Cardiac muscle cell (in vitro differentiated cells and primary cell): ENCODE data around the gene HSPB9. TPM values are rescaled to one million over a fixed set of nuclear protein-coding genes. Genes with fewer than 3 reads are reported as not detected.
A peak's percentile ranks its signal among the peaks of the same experiment; 100 is the strongest.

Experiments
- DNase-seq, 2 donors: peaks; one replicate each; pipeline versions ENCODE4 v3.0.0 to v3.0.0-alpha.2; 2010 to 2017; ENCODE audit warnings: low read depth in 1 of 2, low spot score in 1 of 2
- H3K27ac ChIP-seq: fragments of 200-600 bp; sonication (generic); 2 replicates; pipeline ENCODE4 v1.5.1; 2016
- H3K27me3 ChIP-seq: fragments of 200-600 bp; sonication (generic); 2 replicates; pipeline ENCODE4 v1.6.0; 2016; ENCODE audit warnings: control low read depth
- H3K36me3 ChIP-seq: fragments of 200-600 bp; sonication (generic); 2 replicates; pipeline ENCODE4 v1.5.1; 2016; ENCODE audit warnings: control low read depth
- H3K4me1 ChIP-seq: fragments of 200-600 bp; sonication (generic); 2 replicates; pipeline ENCODE4 v1.8.1; 2017; ENCODE audit warnings: low read depth, mild to moderate bottlenecking, mixed run types
- H3K4me3 ChIP-seq: fragments of 200-600 bp; sonication (generic); 2 replicates; pipeline ENCODE4 v1.5.1; 2016; ENCODE audit warnings: mild to moderate bottlenecking
- H3K9me3 ChIP-seq: fragments of 200-600 bp; sonication (generic); 2 replicates; pipeline ENCODE4 v1.5.1; 2017; ENCODE audit warnings: low read depth, mild to moderate bottlenecking, control low read depth
- polyA plus RNA-seq: library from polyadenylated mRNA; unstranded; fragments of >200 nt; fragmentation: Nextera tagmentation; extraction: Ambion mirVana; gene quantifications from 2 replicates; pipeline ENCODE4 v1.2.1, GENCODE V29; 2016
- total RNA-seq: library from RNA; depleted of rRNA; stranded (reverse); fragments of >200 nt; gene quantifications from 2 replicates; pipeline ENCODE4 v1.2.3, GENCODE V29; 2016
- TF ChIP-seq, protein P1 (sequence below): IDR thresholded peaks from 2 replicates; pipeline ENCODE4 v1.5.1; 2012; ENCODE audit warnings: low read depth, mild to moderate bottlenecking, low read length

HSPB9 gene
- total and polyA plus RNA-seq, 2 experiments from 2014 or later: 0.06 to 0.51 TPM

DNA sequence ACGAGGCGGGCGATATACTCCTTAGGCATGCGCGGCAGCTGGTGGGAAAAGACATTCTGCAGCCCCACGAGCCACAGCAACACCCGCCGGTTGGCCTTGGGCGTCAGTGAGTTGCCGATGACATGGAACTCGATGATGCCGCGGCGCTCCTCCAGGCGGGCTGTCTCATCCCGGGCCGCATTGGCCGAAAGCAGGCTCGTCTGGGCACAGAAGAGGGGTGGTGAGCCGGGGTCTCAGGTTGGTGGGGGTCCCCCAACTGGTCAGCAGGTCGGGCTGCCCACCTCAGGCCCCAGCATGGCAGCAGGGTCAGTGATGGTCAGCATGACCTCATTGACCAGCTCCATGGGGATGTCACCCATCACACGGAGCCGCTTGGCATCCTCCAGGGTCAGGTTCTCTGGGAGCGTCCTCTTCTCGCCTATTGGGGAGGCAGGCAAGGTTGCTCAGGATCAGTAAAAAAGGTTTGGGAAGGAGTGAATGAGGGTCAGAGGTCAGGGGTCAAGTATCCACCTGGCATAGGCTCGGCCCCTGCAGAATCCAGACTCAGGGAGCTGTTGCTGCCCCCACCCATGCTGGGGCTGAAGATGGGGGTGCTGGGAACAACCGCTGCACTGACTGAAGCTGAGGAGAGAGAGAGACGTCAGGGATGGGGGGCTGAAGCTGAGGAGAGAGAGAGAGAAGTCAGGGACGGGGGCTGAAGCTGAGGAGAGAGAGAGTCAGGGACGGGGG, 5.0 kb upstream of the HSPB9 start:
- Histone ChIP-seq H3K9me3 (no peaks in the 10 kb centered on the region), H3K4me3 (no peak overlapping the region), H3K4me1 (no peaks in the 10 kb centered on the region), H3K27ac (no peak overlapping the region), H3K27me3 (no peaks in the 10 kb centered on the region), H3K36me3 (peaks cover 10% of the 10 kb centered on the region)
- no peak for DNase-seq
- TF ChIP-seq, protein P1, sequence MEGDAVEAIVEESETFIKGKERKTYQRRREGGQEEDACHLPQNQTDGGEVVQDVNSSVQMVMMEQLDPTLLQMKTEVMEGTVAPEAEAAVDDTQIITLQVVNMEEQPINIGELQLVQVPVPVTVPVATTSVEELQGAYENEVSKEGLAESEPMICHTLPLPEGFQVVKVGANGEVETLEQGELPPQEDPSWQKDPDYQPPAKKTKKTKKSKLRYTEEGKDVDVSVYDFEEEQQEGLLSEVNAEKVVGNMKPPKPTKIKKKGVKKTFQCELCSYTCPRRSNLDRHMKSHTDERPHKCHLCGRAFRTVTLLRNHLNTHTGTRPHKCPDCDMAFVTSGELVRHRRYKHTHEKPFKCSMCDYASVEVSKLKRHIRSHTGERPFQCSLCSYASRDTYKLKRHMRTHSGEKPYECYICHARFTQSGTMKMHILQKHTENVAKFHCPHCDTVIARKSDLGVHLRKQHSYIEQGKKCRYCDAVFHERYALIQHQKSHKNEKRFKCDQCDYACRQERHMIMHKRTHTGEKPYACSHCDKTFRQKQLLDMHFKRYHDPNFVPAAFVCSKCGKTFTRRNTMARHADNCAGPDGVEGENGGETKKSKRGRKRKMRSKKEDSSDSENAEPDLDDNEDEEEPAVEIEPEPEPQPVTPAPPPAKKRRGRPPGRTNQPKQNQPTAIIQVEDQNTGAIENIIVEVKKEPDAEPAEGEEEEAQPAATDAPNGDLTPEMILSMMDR: no peak

DNA sequence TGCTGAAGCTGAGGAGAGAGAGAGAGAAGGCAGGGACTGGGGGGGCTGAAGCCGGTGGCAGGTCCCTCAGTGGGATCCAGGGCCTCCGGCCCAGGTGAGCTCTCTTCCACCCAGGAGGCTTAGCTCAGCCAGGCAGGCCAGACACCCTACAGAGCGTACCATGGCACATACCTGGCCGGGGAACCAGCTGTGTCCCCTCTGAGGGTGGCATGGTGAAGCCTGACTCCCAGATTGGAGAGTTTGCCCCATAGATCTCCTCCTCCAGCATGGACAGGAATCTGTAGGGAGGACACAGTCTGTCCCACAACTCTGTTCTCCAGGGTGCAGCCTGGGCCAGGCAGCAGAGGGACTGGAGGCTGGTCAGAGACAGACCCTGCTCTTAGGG, 4.5 kb upstream of the HSPB9 start:
- no peak for DNase-seq
- TF ChIP-seq, protein P1: no peak
- H3K4me1 ChIP-seq: no peaks in the 10 kb centered on the region
- H3K4me3 ChIP-seq: no peak overlapping the region
- H3K27ac ChIP-seq: no peak overlapping the region
- no peaks in the 10 kb centered on the region for H3K9me3 ChIP-seq
- peaks cover 10% of the 10 kb centered on the region for H3K36me3 ChIP-seq
- H3K27me3 ChIP-seq: no peaks in the 10 kb centered on the region

DNA sequence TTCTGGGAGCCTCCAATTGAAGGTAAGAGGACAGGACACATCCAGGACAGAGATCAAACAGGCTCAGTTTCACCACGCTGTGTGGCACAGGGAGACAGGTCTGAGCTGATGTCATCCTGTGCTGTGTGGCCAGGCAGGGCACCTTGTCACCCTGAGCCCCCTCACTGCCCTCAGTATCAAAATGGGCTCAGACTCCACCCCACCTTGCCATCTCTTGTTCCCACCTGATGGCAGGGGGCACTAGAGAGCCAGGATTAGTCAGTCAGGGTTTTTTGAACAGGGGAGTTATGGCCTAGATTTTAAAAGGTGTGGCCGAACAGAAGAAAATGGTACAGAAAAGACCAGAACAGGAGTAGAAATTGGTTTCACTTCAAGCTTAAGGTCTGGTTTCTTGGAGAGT, 4.1 kb upstream of the HSPB9 start:
- no peaks in the 10 kb centered on the region for H3K27me3 ChIP-seq
- DNase-seq: peak in 1 of 2 donors; percentile 32
- H3K27ac ChIP-seq: no peak overlapping the region
- no peaks in the 10 kb centered on the region for H3K9me3 ChIP-seq
- H3K36me3 ChIP-seq: peaks cover 10% of the 10 kb centered on the region
- H3K4me1 ChIP-seq: no peaks in the 10 kb centered on the region
- H3K4me3 ChIP-seq: no peak overlapping the region
- TF ChIP-seq, protein P1: peak; percentile 52

DNA sequence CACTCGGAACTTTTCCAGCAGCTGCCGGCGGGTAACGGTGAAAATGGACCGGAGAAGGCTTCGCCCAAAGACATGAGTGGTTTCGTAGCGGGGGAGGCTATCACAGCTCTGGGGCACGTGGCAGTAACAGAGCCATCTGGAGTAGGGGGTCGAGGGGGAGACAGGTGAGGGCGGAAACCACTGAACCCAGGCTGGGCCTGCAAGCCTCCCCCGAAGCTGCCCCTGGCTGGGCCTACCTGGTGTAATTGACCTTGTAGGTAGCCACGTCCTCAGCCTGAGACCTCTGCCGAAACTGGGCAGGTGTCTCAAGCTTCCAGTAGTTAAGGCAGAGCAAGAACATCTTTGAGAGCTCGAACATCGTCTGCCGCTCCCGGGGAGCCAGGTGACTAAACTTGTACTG, 3.3 kb upstream of the HSPB9 start:
- Histone ChIP-seq H3K27me3 (no peaks in the 10 kb centered on the region), H3K9me3 (no peaks in the 10 kb centered on the region), H3K4me3 (no peak overlapping the region), H3K27ac (no peak overlapping the region), H3K4me1 (no peaks in the 10 kb centered on the region), H3K36me3 (peaks cover 10% of the 10 kb centered on the region)
- TF ChIP-seq, protein P1: no peak
- no peak for DNase-seq

DNA sequence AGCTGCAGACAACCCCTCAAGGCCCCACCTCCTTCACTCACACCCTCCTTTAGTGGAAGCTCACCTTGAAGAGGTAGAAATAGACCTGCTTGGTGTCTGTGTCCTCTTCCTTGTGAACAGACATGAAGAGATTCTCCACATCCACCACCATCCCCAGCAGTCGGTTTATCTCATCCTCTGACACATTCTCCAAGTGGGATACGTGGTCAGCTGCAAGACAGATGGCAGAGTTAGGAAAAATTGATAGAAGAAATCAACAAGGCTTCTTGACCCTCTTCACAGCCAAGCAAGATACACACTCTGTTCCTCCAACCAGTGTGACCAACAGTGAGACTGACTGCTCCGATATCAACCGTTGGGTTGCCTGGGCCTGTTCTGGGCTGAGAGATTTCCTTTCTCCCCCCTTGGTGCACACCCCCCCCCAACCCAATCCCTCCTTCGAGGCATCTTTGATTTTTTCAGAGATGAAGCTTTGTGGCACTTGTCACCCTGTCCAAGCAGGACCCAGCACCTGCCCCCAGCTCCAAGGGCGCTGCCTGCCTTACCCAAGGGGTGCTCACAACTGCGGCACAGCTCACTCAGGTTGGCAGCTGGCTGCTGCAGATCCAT, 2.3 kb upstream of the HSPB9 start:
- TF ChIP-seq, protein P1: no peak
- Histone ChIP-seq H3K27ac (no peak overlapping the region), H3K27me3 (no peaks in the 10 kb centered on the region), H3K4me1 (no peaks in the 10 kb centered on the region), H3K9me3 (no peaks in the 10 kb centered on the region), H3K4me3 (peak overlapping the region; percentile 92), H3K36me3 (peaks cover 10% of the 10 kb centered on the region)
- no peak for DNase-seq
